ENCODE data around the gene CERS4.

DNA sequence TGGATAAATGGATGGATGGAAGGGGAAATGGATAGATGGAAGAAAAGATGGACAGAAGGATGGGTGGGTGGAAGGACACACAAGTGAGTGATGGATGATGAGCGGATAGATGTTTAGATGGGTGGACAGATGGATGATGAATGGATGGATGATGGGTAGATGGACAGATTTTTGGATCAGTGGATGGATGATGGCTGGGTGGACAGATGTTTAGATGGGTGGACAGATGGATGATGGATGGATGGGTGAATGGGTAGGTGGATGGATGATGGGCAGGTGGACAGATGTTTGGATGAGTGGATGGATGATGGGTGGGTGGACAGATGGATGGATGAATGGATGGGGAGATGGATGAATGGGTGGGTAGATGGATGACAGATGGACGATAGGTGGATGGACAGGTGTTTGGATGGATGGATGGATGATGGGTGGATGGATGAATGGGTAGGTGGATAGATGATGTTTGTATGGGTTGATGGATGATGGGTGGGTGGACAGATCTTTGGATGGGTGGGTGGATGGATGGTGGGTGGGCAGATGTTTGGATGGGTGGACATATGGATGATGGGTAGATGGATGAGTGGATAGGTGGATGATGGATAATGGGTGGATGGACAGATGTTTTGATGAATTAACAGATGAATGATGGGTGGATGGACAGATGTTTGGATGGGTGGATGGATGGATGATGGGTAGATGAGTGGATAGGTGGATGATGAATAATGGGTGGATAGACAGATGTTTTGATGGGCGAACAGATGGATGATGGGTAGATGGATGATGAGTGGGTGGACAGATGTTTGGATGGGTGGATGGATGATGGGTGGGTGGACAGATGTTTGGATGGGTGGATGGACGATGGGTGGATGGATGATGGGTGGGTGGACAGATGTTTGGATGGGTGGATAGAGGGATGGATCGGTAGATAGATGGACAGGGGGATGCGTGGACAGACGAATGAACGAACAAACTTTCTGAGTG lies 39.5 kb downstream of the CERS4 start:
- TF ChIP-seq, protein P1, sequence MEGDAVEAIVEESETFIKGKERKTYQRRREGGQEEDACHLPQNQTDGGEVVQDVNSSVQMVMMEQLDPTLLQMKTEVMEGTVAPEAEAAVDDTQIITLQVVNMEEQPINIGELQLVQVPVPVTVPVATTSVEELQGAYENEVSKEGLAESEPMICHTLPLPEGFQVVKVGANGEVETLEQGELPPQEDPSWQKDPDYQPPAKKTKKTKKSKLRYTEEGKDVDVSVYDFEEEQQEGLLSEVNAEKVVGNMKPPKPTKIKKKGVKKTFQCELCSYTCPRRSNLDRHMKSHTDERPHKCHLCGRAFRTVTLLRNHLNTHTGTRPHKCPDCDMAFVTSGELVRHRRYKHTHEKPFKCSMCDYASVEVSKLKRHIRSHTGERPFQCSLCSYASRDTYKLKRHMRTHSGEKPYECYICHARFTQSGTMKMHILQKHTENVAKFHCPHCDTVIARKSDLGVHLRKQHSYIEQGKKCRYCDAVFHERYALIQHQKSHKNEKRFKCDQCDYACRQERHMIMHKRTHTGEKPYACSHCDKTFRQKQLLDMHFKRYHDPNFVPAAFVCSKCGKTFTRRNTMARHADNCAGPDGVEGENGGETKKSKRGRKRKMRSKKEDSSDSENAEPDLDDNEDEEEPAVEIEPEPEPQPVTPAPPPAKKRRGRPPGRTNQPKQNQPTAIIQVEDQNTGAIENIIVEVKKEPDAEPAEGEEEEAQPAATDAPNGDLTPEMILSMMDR (IDR thresholded peaks at IDR 0.05; ENCODE audit: low read depth, low read length, poor library complexity, severe bottlenecking): no peak
- no peak for TF ChIP-seq EZH2phosphoT487 (IDR thresholded peaks at IDR 0.05; ENCODE audit: borderline replicate concordance, low read length)

Measured in DOHH2 (cell line).